ENCODE data around the gene DENND6B.

Gene DENND6B

GRCh38 chr22:50281957-50282356 lies 44.9 kb downstream of the DENND6B start:
- TF ChIP-seq CSDC2 (CRISPR knock-in tag; IDR thresholded peaks at IDR 0.05) = no peak
- no peak for TF ChIP-seq CREB5 (CRISPR knock-in tag; IDR thresholded peaks at IDR 0.05; ENCODE audit: low read depth)
- no peak for TF ChIP-seq RARB (CRISPR knock-in tag; IDR thresholded peaks at IDR 0.05)
- no peak for TF ChIP-seq ZFP3 (CRISPR knock-in tag; IDR thresholded peaks at IDR 0.05)
- no peak for TF ChIP-seq PPARA (CRISPR knock-in tag; IDR thresholded peaks at IDR 0.05; ENCODE audit: borderline replicate concordance)
- TF ChIP-seq ESRRG (CRISPR knock-in tag; IDR thresholded peaks at IDR 0.05) = no peak
- TF ChIP-seq ZNF70 (CRISPR knock-in tag; IDR thresholded peaks at IDR 0.05) = no peak
- TF ChIP-seq ARNTL (CRISPR knock-in tag; IDR thresholded peaks at IDR 0.05; ENCODE audit: borderline replicate concordance, low read depth) = no peak
- TF ChIP-seq POU6F1 (CRISPR knock-in tag; IDR thresholded peaks at IDR 0.05; ENCODE audit: borderline replicate concordance, low read depth) = no peak
- no peak for TF ChIP-seq BACH2 (CRISPR knock-in tag; IDR thresholded peaks at IDR 0.05; ENCODE audit: borderline replicate concordance)
- no peak for TF ChIP-seq TSHZ2 (CRISPR knock-in tag; IDR thresholded peaks at IDR 0.05)
- no peak for TF ChIP-seq GLIS3 (CRISPR knock-in tag; IDR thresholded peaks at IDR 0.05)
- ATAC-seq = no peak

GRCh38 chr22:50281384-50281760 lies 45.4 kb downstream of the DENND6B start:
- TF ChIP-seq SNAI2 (CRISPR knock-in tag; IDR thresholded peaks at IDR 0.05) (no peak), CSRNP3 (CRISPR knock-in tag; IDR thresholded peaks at IDR 0.05) (no peak)
- ATAC-seq = no peak

- ATAC-seq = no peak
- TF ChIP-seq CSRNP3 (CRISPR knock-in tag; IDR thresholded peaks at IDR 0.05) (no peak), TSHZ2 (CRISPR knock-in tag; IDR thresholded peaks at IDR 0.05) (no peak), BACH2 (CRISPR knock-in tag; IDR thresholded peaks at IDR 0.05; ENCODE audit: borderline replicate concordance) (no peak), ESRRG (CRISPR knock-in tag; IDR thresholded peaks at IDR 0.05) (no peak), CSDC2 (CRISPR knock-in tag; IDR thresholded peaks at IDR 0.05) (no peak), ZNF70 (CRISPR knock-in tag; IDR thresholded peaks at IDR 0.05) (no peak), TOX (CRISPR knock-in tag; IDR thresholded peaks at IDR 0.05; ENCODE audit: borderline replicate concordance) (no peak), SNAI2 (CRISPR knock-in tag; IDR thresholded peaks at IDR 0.05) (no peak), TCF4 (CRISPR knock-in tag; IDR thresholded peaks at IDR 0.05; ENCODE audit: borderline replicate concordance) (no peak), ZC3H10 (CRISPR knock-in tag; IDR thresholded peaks at IDR 0.05) (no peak), RARB (CRISPR knock-in tag; IDR thresholded peaks at IDR 0.05) (no peak), ISL1 (CRISPR knock-in tag; IDR thresholded peaks at IDR 0.05) (no peak)
These were observed 46.0 kb downstream of the DENND6B start for GRCh38 chr22:50280708-50281383.
